HepG2 (cell line): ENCODE results near the gene CNOT10. TPM values are rescaled to one million over a fixed set of nuclear protein-coding genes. Genes with fewer than 3 reads are reported as not detected.

ENCODE experiments used
- ERF ChIP-seq: IDR thresholded peaks from 2 replicates; pipeline ENCODE4 v1.6.1; 2018; ENCODE audit warnings: missing biosample characterization, missing genetic modification reagents
- HDAC1 ChIP-seq: sonication (generic); formaldehyde crosslinking; IDR thresholded peaks from 2 replicates; pipeline ENCODE4 v1.5.1; 2020; ENCODE audit warnings: mild to moderate bottlenecking, missing genetic modification reagents
- IRX3 ChIP-seq: sonication (generic); formaldehyde crosslinking; IDR thresholded peaks from 2 replicates; pipeline ENCODE4 v1.8.1; 2023; ENCODE audit warnings: mild to moderate bottlenecking, low read depth, missing genetic modification reagents, borderline replicate concordance
- KIAA2018 ChIP-seq: sonication (generic); formaldehyde crosslinking; IDR thresholded peaks from 2 replicates; pipeline ENCODE4 v1.5.0; 2020; ENCODE audit warnings: mild to moderate bottlenecking, missing genetic modification reagents, borderline replicate concordance
- MLX ChIP-seq: IDR thresholded peaks from 2 replicates; pipeline ENCODE4 v1.6.1; 2016
- MTF2 ChIP-seq: sonication (generic); formaldehyde crosslinking; IDR thresholded peaks from 2 replicates; pipeline ENCODE4 v1.5.0; 2020; ENCODE audit warnings: missing genetic modification reagents, borderline replicate concordance
- MXD4 ChIP-seq: IDR thresholded peaks from 2 replicates; pipeline ENCODE4 v1.6.1; 2016; ENCODE audit warnings: mild to moderate bottlenecking, missing biosample characterization, missing genetic modification reagents
- PTBP1 ChIP-seq: fragments of 200-400 bp; formaldehyde crosslinking; IDR thresholded peaks from 2 replicates; pipeline ENCODE4 v1.6.1; 2018; ENCODE audit warnings: low read length, low read depth; ENCODE audit not compliant: poor library complexity, severe bottlenecking
- SIX1 ChIP-seq: sonication (generic); formaldehyde crosslinking; IDR thresholded peaks from 2 replicates; pipeline ENCODE4 v1.4.0; 2020; ENCODE audit warnings: missing genetic modification reagents, borderline replicate concordance
- SRSF1 ChIP-seq: fragments of 200-400 bp; formaldehyde crosslinking; optimal IDR thresholded peaks from 2 replicates; pipeline ENCODE3; 2017; ENCODE audit warnings: mild to moderate bottlenecking, low read depth, low read length, moderate library complexity
- TFDP2 ChIP-seq: sonication (generic); formaldehyde crosslinking; IDR thresholded peaks from 2 replicates; pipeline ENCODE4 v1.4.0; 2020; ENCODE audit warnings: missing genetic modification reagents
- ZBTB2 ChIP-seq: sonication (generic); formaldehyde crosslinking; IDR thresholded peaks from 2 replicates; pipeline ENCODE4 v1.8.0; 2022; ENCODE audit warnings: low read depth, missing genetic modification reagents
- ZNF138 ChIP-seq: sonication (generic); formaldehyde crosslinking; IDR thresholded peaks from 2 replicates; pipeline ENCODE4 v1.5.0; 2020; ENCODE audit warnings: mild to moderate bottlenecking, low read depth, missing genetic modification reagents
- ZNF543 ChIP-seq: sonication (generic); formaldehyde crosslinking; IDR thresholded peaks from 2 replicates; pipeline ENCODE4 v1.4.0; 2020; ENCODE audit warnings: mild to moderate bottlenecking, missing genetic modification reagents
- ZNF558 ChIP-seq: sonication (generic); formaldehyde crosslinking; IDR thresholded peaks from 2 replicates; pipeline ENCODE4 v1.9.0; 2022; ENCODE audit warnings: mild to moderate bottlenecking, missing genetic modification reagents, borderline replicate concordance
- ZNF576 ChIP-seq: sonication (generic); formaldehyde crosslinking; IDR thresholded peaks from 2 replicates; pipeline ENCODE4 v1.4.0; 2020; ENCODE audit warnings: mild to moderate bottlenecking, missing genetic modification reagents
- ZNF598 ChIP-seq: sonication (generic); formaldehyde crosslinking; IDR thresholded peaks from 2 replicates; pipeline ENCODE4 v1.5.1; 2020; ENCODE audit warnings: mild to moderate bottlenecking, missing genetic modification reagents, borderline replicate concordance
- polyA plus RNA-seq, 8 experiments: library from polyadenylated mRNA; depleted of rRNA in 3 of 8; stranded (reverse) in 7 of 8; unstranded in 1 of 8; fragments of >200 nt; fragmentation: Illumina TruSeq in 4 of 8; extraction: Trizol in 4 of 8; gene quantifications; 2 replicates each; pipeline versions ENCODE4 v1.2.1 to v1.2.3, GENCODE V29; 2011 to 2016; ENCODE audit warnings: low read depth in 4 of 8, missing spikeins in 1 of 8, mixed read lengths in 1 of 8; ENCODE audit not compliant: insufficient read depth in 1 of 8
- total RNA-seq, 5 experiments: library from RNA; depleted of rRNA; stranded (reverse); fragments of >200 nt; fragmentation: Illumina TruSeq; extraction: Trizol; gene quantifications; 2 replicates each; pipeline ENCODE4 v1.2.3, GENCODE V29; 2016; ENCODE audit warnings: low read depth in 1 of 5

Gene CNOT10
- total and polyA plus RNA-seq, 2 of the 13 experiments (the other 11 are each of a cell fraction or from before 2014, with no cell fraction given) = 21.2 to 34.1 TPM

GRCh38 chr3:32684800-32685542 lies at the start of gene CNOT10 (continued):
- TF ChIP-seq KIAA2018 (CRISPR knock-in tag) = no peak
- TF ChIP-seq IRX3 (CRISPR knock-in tag) = no peak
- peak; percentile 64; the same call in 1 of the 2 replicates for TF ChIP-seq ERF (CRISPR knock-in tag)
- peak; percentile 86 for TF ChIP-seq ZNF543
- peak; percentile 85 for TF ChIP-seq SRSF1
- TF ChIP-seq ZNF598 = peak; percentile 71
- TF ChIP-seq MTF2 = no peak
- no peak for TF ChIP-seq SIX1 (CRISPR knock-in tag)
- TF ChIP-seq PTBP1 = peak; percentile 54
- TF ChIP-seq MXD4 (CRISPR knock-in tag) = no peak
- TF ChIP-seq ZBTB2 (CRISPR knock-in tag) = peak; percentile 92
- no peak; the same call in 1 of the 2 replicates for TF ChIP-seq ZNF138 (CRISPR knock-in tag)
- TF ChIP-seq ZNF558 (CRISPR knock-in tag) = peak; percentile 70; the same call in 1 of the 2 replicates
- 0 out of 2 replicates have a peak, but pooled peaks have one; percentile 11 for TF ChIP-seq MLX
- no peak for TF ChIP-seq ZNF576 (CRISPR knock-in tag)
- TF ChIP-seq HDAC1 (CRISPR knock-in tag) = peak; percentile 89
- peak; percentile 95 for TF ChIP-seq TFDP2 (CRISPR knock-in tag)
